Thymus (tissue), 11 donors: ENCODE results near the gene ERBB4. TPM values are rescaled to one million over a fixed set of nuclear protein-coding genes. Genes with fewer than 3 reads are reported as not detected.

ENCODE experiments used
- DNase-seq, 9 donors: peaks; one replicate each; pipeline ENCODE4 v3.0.0-alpha.2; 2013; ENCODE audit warnings: low spot score in 9 of 9, low read depth in 6 of 9, missing footprints in 1 of 9
- H3K27ac ChIP-seq, 2 donors: one replicate each; pipeline ENCODE4 v1.5.1; 2013; ENCODE audit warnings: control low read depth in 1 of 2, low read depth in 1 of 2, low read length in 1 of 2, mild to moderate bottlenecking in 1 of 2, moderate library complexity in 1 of 2
- H3K27me3 ChIP-seq, 2 donors: one replicate each; pipeline ENCODE4 v1.5.1; 2013; ENCODE audit warnings: low read length in 1 of 2; ENCODE audit not compliant: control insufficient read depth in 2 of 2, insufficient read depth in 1 of 2
- H3K36me3 ChIP-seq, 2 donors: one replicate each; pipeline ENCODE4 v1.5.1; 2013; ENCODE audit warnings: low read length in 1 of 2, mild to moderate bottlenecking in 1 of 2, moderate library complexity in 1 of 2; ENCODE audit not compliant: control insufficient read depth in 2 of 2, insufficient read depth in 2 of 2
- H3K4me1 ChIP-seq, 2 donors: one replicate each; pipeline ENCODE4 v1.5.1; 2013; ENCODE audit warnings: low read length in 2 of 2; ENCODE audit not compliant: control insufficient read depth in 2 of 2, insufficient read depth in 2 of 2
- H3K4me3 ChIP-seq, 2 donors: one replicate each; pipeline ENCODE4 v1.5.1; 2013; ENCODE audit warnings: low read length in 2 of 2, control low read depth in 1 of 2, mild to moderate bottlenecking in 1 of 2
- H3K9me3 ChIP-seq, 2 donors: one replicate each; pipeline ENCODE4 v1.5.1; 2013; ENCODE audit warnings: low read length in 1 of 2, mild to moderate bottlenecking in 1 of 2; ENCODE audit not compliant: control insufficient read depth in 2 of 2, insufficient read depth in 1 of 2
- WGBS: extraction: QIAGEN DNeasy Blood & Tissue Kit; methylation state at CpG from one replicate; pipeline ENCODE4 v1.1.7; 2013; 5-methylcytosine and 5-hydroxymethylcytosine counted together
- polyA plus RNA-seq: library from polyadenylated mRNA; stranded (reverse); fragments of 200-250 nt; gene quantifications from one replicate; pipeline ENCODE4 v1.2.3, GENCODE V29; 2013
- total RNA-seq: library from RNA; stranded (reverse); fragments of 120-200 nt; gene quantifications from one replicate; pipeline ENCODE4 v1.2.4, GENCODE V29; 2013
- donor health status: healthy.

ERBB4 gene
- total and polyA plus RNA-seq, 2 donors: 0.16 to 0.19 TPM

DNA sequence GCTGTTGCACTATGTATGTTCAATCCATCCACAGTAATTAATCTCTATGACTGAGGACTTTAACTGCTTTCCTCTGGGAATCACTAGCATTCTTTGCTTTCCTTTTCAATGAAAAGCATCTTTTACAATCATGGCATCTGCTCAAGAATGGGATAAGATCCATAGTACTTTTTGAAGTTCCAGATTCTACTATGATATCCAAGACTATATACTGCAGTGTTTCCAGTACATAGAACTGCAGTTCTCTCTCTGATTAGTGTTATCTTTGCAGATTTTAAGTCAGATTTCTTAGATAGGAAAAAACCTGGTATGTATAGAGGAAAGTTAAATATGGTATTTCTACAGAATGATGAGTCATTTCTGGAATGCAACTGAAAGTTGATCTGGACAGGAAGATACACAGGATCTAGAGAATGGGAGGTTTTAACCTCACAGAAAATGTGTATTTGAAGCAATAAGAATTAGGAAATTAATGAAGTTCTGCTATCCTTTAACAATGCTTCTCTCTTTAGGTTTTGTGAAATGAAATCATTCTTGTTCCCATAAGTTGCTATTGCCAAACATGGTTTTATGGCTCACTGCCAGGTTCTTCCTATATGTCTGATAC lies 670.7 kb downstream of the ERBB4 start:
- H3K4me1 ChIP-seq: no peaks in the 10 kb centered on the region
- peaks cover 0 to 7% of the 10 kb centered on the region in 2 donors for H3K9me3 ChIP-seq
- no peaks in the 10 kb centered on the region for H3K27me3 ChIP-seq
- no peak overlapping the region for H3K4me3 ChIP-seq
- no peaks in the 10 kb centered on the region for H3K36me3 ChIP-seq
- H3K27ac ChIP-seq: no peak overlapping the region
- no peak for DNase-seq

DNA sequence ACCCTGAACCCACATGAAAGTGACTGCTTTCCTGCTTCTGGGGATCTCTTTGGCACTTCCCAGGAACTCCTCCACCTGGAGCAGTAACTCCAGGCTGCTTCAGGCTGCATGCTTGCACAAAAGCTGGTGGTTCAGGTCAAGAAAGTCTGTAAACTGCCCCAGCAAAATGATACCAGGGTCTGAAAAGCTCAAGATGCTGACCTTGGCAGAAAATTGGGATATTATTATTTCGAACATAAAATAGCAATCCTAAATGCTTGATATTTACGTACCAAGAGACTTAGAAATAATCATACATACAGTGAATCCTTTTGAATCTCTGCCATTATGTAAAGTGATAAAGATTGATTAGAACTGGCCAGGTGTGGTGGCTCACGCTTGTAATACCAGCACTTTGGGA lies 674.3 kb downstream of the ERBB4 start:
- Histone ChIP-seq H3K36me3 (no peaks in the 10 kb centered on the region), H3K4me1 (no peaks in the 10 kb centered on the region), H3K9me3 (peaks cover 0 to 7% of the 10 kb centered on the region in 2 donors), H3K4me3 (no peak overlapping the region), H3K27me3 (no peaks in the 10 kb centered on the region), H3K27ac (no peak overlapping the region)
- 96% methylated on average over 3 of the region's 3 CpGs for WGBS
- no peak for DNase-seq

DNA sequence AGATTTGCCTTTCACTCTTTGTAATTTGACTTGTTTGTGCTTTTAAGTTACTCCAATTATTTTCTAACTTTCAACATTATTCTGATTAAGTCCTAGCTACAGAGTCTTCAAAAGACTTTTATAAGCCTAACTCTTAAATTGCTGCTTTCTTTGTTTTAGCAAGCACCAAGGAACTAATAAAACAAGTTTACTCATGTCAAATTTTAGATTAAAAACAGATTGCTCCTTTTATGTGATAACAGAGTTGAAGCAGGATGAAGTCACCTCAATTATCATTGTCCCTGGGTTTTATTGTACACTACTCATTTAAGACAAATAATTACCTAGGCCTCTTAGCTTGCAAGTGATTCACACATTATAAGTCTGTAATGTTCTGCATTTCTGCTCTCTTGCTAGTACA lies 678.4 kb downstream of the ERBB4 start:
- no peak for DNase-seq
- Histone ChIP-seq H3K27ac (no peak overlapping the region), H3K4me1 (no peaks in the 10 kb centered on the region), H3K36me3 (no peaks in the 10 kb centered on the region), H3K27me3 (no peaks in the 10 kb centered on the region), H3K9me3 (peaks cover 0 to 7% of the 10 kb centered on the region in 2 donors), H3K4me3 (no peak overlapping the region)

DNA sequence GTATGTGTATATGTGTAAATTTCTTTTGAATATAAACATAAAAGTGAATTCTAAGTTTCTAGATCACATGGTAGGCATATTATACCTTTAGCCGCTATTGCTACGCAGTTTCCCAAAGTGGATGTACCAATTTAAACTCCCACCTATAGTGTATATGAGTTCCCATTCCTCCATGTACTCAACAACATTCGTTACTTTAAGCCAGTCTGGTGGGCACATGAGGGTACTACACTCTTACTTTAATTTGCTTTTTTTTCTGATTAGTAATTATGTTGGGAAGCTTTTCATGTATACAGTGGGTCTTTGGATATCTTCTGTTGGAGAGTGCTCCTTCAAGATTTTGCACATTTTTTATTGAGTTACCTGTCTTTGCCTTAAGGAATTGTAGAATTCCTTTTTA lies 683.8 kb downstream of the ERBB4 start:
- H3K27me3 ChIP-seq: no peaks in the 10 kb centered on the region
- H3K9me3 ChIP-seq: no peaks in the 10 kb centered on the region
- 94% methylated on average over 3 of the region's 3 CpGs for WGBS
- H3K27ac ChIP-seq: no peak overlapping the region
- H3K4me3 ChIP-seq: no peak overlapping the region
- H3K4me1 ChIP-seq: no peaks in the 10 kb centered on the region
- H3K36me3 ChIP-seq: no peaks in the 10 kb centered on the region
- no peak for DNase-seq

DNA sequence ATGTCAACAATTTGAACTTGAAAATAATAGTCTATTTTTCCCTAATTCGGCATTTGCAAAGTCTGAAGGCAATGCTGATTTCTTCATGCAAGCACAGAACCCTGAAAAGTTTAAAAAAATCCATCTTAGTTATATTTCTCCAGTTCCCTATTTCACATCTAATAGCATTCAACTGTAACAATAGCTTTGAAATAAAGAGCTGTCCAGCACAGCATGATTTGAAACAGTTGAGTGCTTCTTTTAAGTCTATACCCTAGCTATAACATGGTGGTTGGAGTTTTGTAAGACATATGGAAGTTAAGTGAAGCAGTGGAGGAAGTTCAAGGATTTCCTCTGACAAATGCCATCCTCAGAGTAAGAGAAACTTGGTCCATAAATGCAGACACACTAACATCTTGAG lies 691.9 kb downstream of the ERBB4 start:
- H3K4me1 ChIP-seq: no peaks in the 10 kb centered on the region
- H3K27me3 ChIP-seq: no peaks in the 10 kb centered on the region
- H3K4me3 ChIP-seq: no peak overlapping the region
- no peak for DNase-seq
- no peaks in the 10 kb centered on the region for H3K9me3 ChIP-seq
- H3K27ac ChIP-seq: no peak overlapping the region
- 91% methylated on average over 1 of the region's 1 CpG for WGBS
- H3K36me3 ChIP-seq: no peaks in the 10 kb centered on the region

DNA sequence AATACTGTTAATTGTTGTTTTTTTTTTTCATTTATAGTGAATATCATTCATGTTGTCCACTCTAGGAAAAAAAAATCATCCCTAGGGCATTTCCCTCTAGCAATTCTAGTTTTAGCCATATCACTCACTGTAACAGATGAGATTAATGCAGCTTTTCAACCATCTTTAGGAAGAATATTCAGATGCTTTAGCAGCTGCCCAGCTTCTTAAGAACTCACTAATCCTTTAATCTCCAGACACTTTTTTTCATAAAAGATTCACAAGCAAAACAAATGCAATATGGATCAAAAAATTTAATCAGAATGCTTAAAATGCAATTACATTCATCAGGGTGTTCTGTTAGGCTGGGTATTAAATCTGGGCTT lies 692.6 kb downstream of the ERBB4 start:
- no peaks in the 10 kb centered on the region for H3K27me3 ChIP-seq
- no peaks in the 10 kb centered on the region for H3K36me3 ChIP-seq
- no peaks in the 10 kb centered on the region for H3K4me1 ChIP-seq
- no peaks in the 10 kb centered on the region for H3K9me3 ChIP-seq
- DNase-seq: no peak
- H3K27ac ChIP-seq: no peak overlapping the region
- H3K4me3 ChIP-seq: no peak overlapping the region

DNA sequence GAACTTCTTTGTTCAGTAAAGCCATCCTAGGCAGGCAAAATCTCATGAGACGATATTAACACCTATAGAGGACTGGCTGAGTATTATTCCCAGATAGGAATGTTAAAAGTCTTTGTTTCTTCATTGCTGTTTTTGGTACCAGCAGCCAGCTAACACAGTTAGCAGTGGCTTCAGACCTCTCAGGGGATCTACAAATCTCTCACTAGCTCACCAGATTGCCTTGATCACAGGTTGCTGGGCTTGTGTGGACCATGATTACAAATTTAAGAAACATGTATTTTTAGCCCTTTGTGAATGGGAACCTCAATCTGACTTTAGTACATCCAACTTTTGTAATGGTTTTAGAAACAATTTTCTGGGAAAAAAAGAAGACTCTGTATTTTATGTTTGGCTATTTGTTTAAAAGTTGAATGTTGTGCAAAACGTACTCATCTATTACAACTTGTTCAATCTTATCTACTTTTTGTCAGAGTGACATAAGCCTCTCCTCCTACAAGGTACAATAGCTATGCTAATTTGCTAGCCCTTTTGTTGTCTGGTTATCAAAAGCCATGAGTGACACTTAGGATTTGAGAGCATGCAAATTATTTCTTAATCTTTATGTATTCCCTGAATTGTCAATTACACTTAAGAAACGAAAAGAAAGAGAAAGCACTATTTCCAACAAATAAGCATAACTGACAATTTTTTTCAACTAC lies 693.1 kb downstream of the ERBB4 start:
- Histone ChIP-seq H3K9me3 (no peaks in the 10 kb centered on the region), H3K4me1 (no peaks in the 10 kb centered on the region), H3K27ac (no peak overlapping the region), H3K4me3 (no peak overlapping the region), H3K36me3 (no peaks in the 10 kb centered on the region), H3K27me3 (no peaks in the 10 kb centered on the region)
- no peak for DNase-seq
- WGBS: 88% methylated on average over 3 of the region's 3 CpGs

DNA sequence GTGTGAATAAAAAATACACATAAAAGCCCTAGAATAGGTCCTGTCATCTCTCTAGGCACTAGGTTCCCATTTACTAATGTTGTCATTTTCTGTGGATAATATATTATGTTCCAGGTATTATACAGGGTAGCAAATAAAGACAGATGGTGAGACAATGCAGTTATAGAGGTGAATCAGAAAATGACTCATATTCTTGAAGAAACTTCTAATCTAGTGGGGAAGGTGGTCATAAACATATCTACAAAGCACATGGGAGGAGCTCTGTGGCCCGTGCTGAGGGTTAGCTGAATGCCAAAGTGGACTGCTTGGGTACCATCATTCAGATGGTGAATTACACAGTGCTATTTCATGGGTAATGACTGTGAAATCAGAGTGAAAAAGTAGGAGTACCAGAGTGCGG lies 700.9 kb downstream of the ERBB4 start:
- no peaks in the 10 kb centered on the region for H3K36me3 ChIP-seq
- H3K4me1 ChIP-seq: no peaks in the 10 kb centered on the region
- no peaks in the 10 kb centered on the region for H3K9me3 ChIP-seq
- H3K27me3 ChIP-seq: no peaks in the 10 kb centered on the region
- DNase-seq: no peak
- 89% methylated on average over 2 of the region's 2 CpGs for WGBS
- no peak overlapping the region for H3K27ac ChIP-seq
- no peak overlapping the region for H3K4me3 ChIP-seq

DNA sequence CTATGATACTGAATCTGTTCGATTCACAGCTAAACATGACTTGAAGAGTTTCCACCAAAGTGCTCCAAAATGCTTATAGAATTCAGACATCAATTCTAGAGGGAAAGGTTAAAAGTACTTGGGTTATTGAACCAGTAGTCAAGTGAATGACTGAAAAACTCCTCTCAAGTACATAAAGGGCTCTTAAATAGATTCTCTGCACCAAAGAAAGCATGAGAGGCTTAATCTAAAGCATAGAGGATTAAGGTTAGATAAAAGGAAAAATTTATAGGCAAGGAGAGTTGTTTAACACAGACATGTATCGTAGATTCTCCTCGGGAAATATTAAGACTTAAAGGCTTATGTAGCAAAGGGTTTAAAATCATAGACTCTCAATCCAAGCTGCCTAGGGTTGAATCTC lies 701.4 kb downstream of the ERBB4 start:
- no peaks in the 10 kb centered on the region for H3K27me3 ChIP-seq
- no peaks in the 10 kb centered on the region for H3K4me1 ChIP-seq
- no peaks in the 10 kb centered on the region for H3K36me3 ChIP-seq
- H3K9me3 ChIP-seq: no peaks in the 10 kb centered on the region
- no peak overlapping the region for H3K27ac ChIP-seq
- WGBS: 95% methylated on average over 3 of the region's 3 CpGs
- DNase-seq: no peak
- no peak overlapping the region for H3K4me3 ChIP-seq
